C4-2B (cell line): ENCODE data around the gene CNTRL.

Source experiments
- ZFX ChIP-seq: fragments of 450-650 bp; IDR thresholded peaks from 2 replicates; pipeline ENCODE4 v1.6.1; 2017
- TF ChIP-seq, protein P1 (sequence below): fragments of 450-650 bp; conservative IDR thresholded peaks from 2 replicates; pipeline ENCODE4 v1.5.1; 2017; ENCODE audit warnings: mild to moderate bottlenecking

DNA sequence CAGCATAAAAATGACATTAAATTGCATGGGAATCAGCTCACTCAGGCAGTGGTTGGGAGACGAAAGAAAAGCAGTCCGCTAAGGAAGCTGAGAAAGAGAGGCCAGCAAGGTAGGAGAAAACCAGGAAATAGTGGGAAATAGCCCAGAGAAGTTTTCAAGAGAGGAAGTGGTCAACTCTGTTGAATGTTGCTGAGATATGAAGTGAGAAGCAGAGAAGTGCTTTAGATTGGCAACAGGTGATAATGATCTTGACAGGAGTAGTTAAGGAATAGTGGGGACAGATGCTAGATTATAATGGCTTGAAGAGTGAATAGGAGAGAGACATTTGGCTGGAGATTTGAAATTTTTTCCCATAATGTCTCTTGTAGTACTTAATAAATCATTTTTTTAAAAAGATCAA lies 30.8 kb downstream of the CNTRL start:
- TF ChIP-seq, protein P1, sequence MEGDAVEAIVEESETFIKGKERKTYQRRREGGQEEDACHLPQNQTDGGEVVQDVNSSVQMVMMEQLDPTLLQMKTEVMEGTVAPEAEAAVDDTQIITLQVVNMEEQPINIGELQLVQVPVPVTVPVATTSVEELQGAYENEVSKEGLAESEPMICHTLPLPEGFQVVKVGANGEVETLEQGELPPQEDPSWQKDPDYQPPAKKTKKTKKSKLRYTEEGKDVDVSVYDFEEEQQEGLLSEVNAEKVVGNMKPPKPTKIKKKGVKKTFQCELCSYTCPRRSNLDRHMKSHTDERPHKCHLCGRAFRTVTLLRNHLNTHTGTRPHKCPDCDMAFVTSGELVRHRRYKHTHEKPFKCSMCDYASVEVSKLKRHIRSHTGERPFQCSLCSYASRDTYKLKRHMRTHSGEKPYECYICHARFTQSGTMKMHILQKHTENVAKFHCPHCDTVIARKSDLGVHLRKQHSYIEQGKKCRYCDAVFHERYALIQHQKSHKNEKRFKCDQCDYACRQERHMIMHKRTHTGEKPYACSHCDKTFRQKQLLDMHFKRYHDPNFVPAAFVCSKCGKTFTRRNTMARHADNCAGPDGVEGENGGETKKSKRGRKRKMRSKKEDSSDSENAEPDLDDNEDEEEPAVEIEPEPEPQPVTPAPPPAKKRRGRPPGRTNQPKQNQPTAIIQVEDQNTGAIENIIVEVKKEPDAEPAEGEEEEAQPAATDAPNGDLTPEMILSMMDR, result no peak
- TF ChIP-seq ZFX, result no peak
